K562 (cell line): ENCODE measurements around the gene CD84. TPM values are rescaled to one million over a fixed set of nuclear protein-coding genes. Genes with fewer than 3 reads are reported as not detected.
A peak's percentile ranks its signal among the peaks of the same experiment; 100 is the strongest.

Experiments
- BACH1 ChIP-seq: fragments of 200-800 bp; sonication (Bioruptor generic); IDR thresholded peaks from 2 replicates; pipeline ENCODE4 v1.6.1; 2016; ENCODE audit warnings: missing genetic modification characterization, missing compliant biosample characterization
- DACH1 ChIP-seq: fragments of 450-650 bp; IDR thresholded peaks from 2 replicates; pipeline ENCODE4 v1.6.1; 2018; ENCODE audit not compliant: partially characterized antibody
- GATA2 ChIP-seq: sonication (generic); formaldehyde crosslinking; IDR thresholded peaks from 2 replicates; pipeline ENCODE4 v1.4.0; 2020; ENCODE audit warnings: mild to moderate bottlenecking, missing genetic modification reagents
- L3MBTL2 ChIP-seq: fragments of 450-650 bp; IDR thresholded peaks from 2 replicates; pipeline ENCODE4 v1.6.1; 2016; ENCODE audit warnings: mild to moderate bottlenecking, moderate library complexity
- MAZ ChIP-seq, 2 experiments: fragments of 450-650 bp in 1 of 2; sonication (generic) in 1 of 2; formaldehyde crosslinking; IDR thresholded peaks in 1 of 2; conservative IDR thresholded peaks in 1 of 2; 2 replicates each; pipeline versions ENCODE4 v1.4.0 to v1.5.0; 2020; ENCODE audit warnings: mild to moderate bottlenecking in 1 of 2, missing genetic modification reagents in 1 of 2
- MECOM ChIP-seq: fragments of 250-450 bp; sonication (Bioruptor Pico); IDR thresholded peaks from 2 replicates; pipeline ENCODE4 v1.8.0; 2022; ENCODE audit warnings: inconsistent platforms
- MTA3 ChIP-seq: fragments of 450-650 bp; formaldehyde crosslinking; IDR thresholded peaks from 2 replicates; pipeline ENCODE4 v1.6.1; 2017; ENCODE audit warnings: mild to moderate bottlenecking, borderline replicate concordance
- PRPF4 ChIP-seq: fragments of 200-400 bp; formaldehyde crosslinking; IDR thresholded peaks from one replicate; pipeline ENCODE4 v1.6.1; 2017; ENCODE audit warnings: low read length, low read depth, mild to moderate bottlenecking; ENCODE audit not compliant: insufficient read depth, poor library complexity, severe bottlenecking
- PYGO2 ChIP-seq: fragments of 450-650 bp; IDR thresholded peaks from 2 replicates; pipeline ENCODE4 v1.6.1; 2016; ENCODE audit warnings: mild to moderate bottlenecking, missing genetic modification characterization, moderate library complexity, missing compliant biosample characterization
- RBM34 ChIP-seq: fragments of 200-400 bp; formaldehyde crosslinking; IDR thresholded peaks from 2 replicates; pipeline ENCODE4 v1.6.1; 2018; ENCODE audit warnings: low read length, borderline replicate concordance; ENCODE audit not compliant: insufficient read depth
- SIX5 ChIP-seq, 2 experiments: IDR thresholded peaks; 2 replicates each; pipeline ENCODE4 v1.6.1; 2011; ENCODE audit warnings: low read length in 2 of 2, borderline replicate concordance in 1 of 2, low read depth in 1 of 2, mild to moderate bottlenecking in 1 of 2, moderate library complexity in 1 of 2; ENCODE audit not compliant: insufficient read depth in 1 of 2
- SREBF2 ChIP-seq: sonication (generic); formaldehyde crosslinking; IDR thresholded peaks from 2 replicates; pipeline ENCODE4 v1.4.0; 2020; ENCODE audit warnings: mild to moderate bottlenecking, missing genetic modification reagents
- SRSF1 ChIP-seq: fragments of 200-400 bp; formaldehyde crosslinking; IDR thresholded peaks from 2 replicates; pipeline ENCODE4 v1.6.1; 2017; ENCODE audit warnings: mild to moderate bottlenecking, low read depth, low read length, moderate library complexity
- ZKSCAN3 ChIP-seq: fragments of 250-450 bp; sonication (Bioruptor Pico); IDR thresholded peaks from 2 replicates; pipeline ENCODE4 v1.4.0; 2020
- ZNF23 ChIP-seq: fragments of 250-450 bp; sonication (Bioruptor Pico); IDR thresholded peaks from 2 replicates; pipeline ENCODE4 v1.4.0; 2020; ENCODE audit warnings: mild to moderate bottlenecking
- ZNF253 ChIP-seq: fragments of 250-450 bp; sonication (Bioruptor Pico); conservative IDR thresholded peaks from 2 replicates; pipeline ENCODE4 v1.6.1; 2021; ENCODE audit warnings: mild to moderate bottlenecking
- ZNF354B ChIP-seq: fragments of 250-450 bp; sonication (Bioruptor Pico); IDR thresholded peaks from 2 replicates; pipeline ENCODE4 v1.4.0; 2020
- ZNF408 ChIP-seq: fragments of 250-450 bp; sonication (Bioruptor Pico); IDR thresholded peaks from 2 replicates; pipeline ENCODE4 v1.4.0; 2020; ENCODE audit warnings: low read depth, mild to moderate bottlenecking, moderate library complexity
- ZNF764 ChIP-seq: fragments of 250-450 bp; sonication (Bioruptor Pico); IDR thresholded peaks from 2 replicates; pipeline ENCODE4 v1.4.0; 2020; ENCODE audit warnings: low read depth, mild to moderate bottlenecking, moderate library complexity
- polyA plus RNA-seq, 8 experiments: library from polyadenylated mRNA; depleted of rRNA in 4 of 8; stranded (reverse) in 5 of 8; unstranded in 3 of 8; fragments of >200 nt; fragmentation: Nextera tagmentation in 2 of 8; fragmentation: Illumina TruSeq in 1 of 8; extraction: Ambion mirVana in 2 of 8; extraction: Trizol in 1 of 8; gene quantifications; 2 replicates each; pipeline versions ENCODE4 v1.2.1 to v1.2.3, GENCODE V29; 2011 to 2014; ENCODE audit warnings: inconsistent platforms in 1 of 8, missing spikeins in 1 of 8
- total RNA-seq, 7 experiments: library from RNA; depleted of rRNA in 6 of 7; stranded (reverse); fragments of >200 nt in 6 of 7; fragmentation: Illumina TruSeq in 2 of 7; extraction: Trizol in 2 of 7; gene quantifications; 2 replicates each; pipeline versions ENCODE4 v1.2.1 to v1.2.3, GENCODE V29; 2011 to 2021; ENCODE audit warnings: low replicate concordance in 1 of 7
- TF ChIP-seq, protein P1 (sequence below): fragments of 200-800 bp; sonication (Bioruptor generic); IDR thresholded peaks from 2 replicates; pipeline ENCODE4 v1.6.1; 2016; ENCODE audit warnings: missing genetic modification characterization, missing compliant biosample characterization
- TF ChIP-seq, protein P2 (sequence below): fragments of 150-350 bp; conservative IDR thresholded peaks from 2 replicates; pipeline ENCODE4 v1.6.1; 2014; ENCODE audit warnings: low read length

The CD84 gene
- total and polyA plus RNA-seq, 9 of the 15 experiments (the other 6 are each of a cell fraction or from before 2014, with no cell fraction given): 0.82 to 6.8 (median 2.0) TPM

DNA sequence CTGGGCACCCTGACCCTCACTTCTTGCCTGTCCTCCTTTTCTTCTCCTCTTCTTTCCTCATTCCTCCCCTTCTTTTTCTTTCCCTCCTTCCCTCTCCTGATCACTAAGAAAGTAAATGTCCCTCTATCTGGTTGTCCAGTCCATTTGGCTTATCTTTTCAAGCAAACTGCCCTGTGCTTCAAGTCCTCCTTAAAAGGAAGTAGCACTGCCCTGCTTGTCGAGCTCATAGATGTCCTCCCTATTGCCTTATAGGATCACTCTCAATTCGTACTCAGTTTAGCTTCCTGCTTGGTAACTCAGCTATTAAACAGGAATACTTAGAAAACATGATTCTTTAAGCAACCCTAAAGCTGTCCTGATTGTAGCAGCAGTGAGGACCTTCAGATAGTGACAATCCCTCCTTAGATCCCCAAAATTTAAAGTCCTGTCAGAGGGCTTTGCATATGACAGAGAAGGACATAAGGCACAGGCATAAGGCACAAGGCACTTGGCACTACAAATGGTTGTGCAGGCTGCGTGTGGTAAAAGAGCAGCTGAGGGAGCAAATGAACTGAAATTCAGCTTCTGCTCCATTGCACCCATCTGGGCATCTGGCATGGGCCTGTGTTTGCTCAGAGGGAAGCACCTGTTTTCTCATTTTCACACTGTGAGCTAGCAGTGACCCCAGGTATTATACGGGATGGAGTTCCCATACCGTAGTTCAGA, 30.2 kb downstream of the CD84 start (continued):
- TF ChIP-seq, protein P1, sequence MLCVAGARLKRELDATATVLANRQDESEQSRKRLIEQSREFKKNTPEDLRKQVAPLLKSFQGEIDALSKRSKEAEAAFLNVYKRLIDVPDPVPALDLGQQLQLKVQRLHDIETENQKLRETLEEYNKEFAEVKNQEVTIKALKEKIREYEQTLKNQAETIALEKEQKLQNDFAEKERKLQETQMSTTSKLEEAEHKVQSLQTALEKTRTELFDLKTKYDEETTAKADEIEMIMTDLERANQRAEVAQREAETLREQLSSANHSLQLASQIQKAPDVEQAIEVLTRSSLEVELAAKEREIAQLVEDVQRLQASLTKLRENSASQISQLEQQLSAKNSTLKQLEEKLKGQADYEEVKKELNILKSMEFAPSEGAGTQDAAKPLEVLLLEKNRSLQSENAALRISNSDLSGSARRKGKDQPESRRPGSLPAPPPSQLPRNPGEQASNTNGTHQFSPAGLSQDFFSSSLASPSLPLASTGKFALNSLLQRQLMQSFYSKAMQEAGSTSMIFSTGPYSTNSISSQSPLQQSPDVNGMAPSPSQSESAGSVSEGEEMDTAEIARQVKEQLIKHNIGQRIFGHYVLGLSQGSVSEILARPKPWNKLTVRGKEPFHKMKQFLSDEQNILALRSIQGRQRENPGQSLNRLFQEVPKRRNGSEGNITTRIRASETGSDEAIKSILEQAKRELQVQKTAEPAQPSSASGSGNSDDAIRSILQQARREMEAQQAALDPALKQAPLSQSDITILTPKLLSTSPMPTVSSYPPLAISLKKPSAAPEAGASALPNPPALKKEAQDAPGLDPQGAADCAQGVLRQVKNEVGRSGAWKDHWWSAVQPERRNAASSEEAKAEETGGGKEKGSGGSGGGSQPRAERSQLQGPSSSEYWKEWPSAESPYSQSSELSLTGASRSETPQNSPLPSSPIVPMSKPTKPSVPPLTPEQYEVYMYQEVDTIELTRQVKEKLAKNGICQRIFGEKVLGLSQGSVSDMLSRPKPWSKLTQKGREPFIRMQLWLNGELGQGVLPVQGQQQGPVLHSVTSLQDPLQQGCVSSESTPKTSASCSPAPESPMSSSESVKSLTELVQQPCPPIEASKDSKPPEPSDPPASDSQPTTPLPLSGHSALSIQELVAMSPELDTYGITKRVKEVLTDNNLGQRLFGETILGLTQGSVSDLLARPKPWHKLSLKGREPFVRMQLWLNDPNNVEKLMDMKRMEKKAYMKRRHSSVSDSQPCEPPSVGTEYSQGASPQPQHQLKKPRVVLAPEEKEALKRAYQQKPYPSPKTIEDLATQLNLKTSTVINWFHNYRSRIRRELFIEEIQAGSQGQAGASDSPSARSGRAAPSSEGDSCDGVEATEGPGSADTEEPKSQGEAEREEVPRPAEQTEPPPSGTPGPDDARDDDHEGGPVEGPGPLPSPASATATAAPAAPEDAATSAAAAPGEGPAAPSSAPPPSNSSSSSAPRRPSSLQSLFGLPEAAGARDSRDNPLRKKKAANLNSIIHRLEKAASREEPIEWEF (CRISPR knock-in tag): peak; percentile 61; the same call in 1 of the 2 replicates
- TF ChIP-seq ZNF23 (CRISPR knock-in tag) (no peak), PRPF4 (no peak), ZNF354B (CRISPR knock-in tag) (no peak), MECOM (no peak), SRSF1 (no peak), SREBF2 (CRISPR knock-in tag) (no peak), MAZ (CRISPR knock-in tag; conservative IDR thresholded peaks at IDR 0.05 in 1 of 2, IDR thresholded peaks at IDR 0.05 in 1 of 2) (peak in 1 of 2 experiments; percentile 74; a peak in 2 of 4 replicates), RBM34 (no peak), GATA2 (CRISPR knock-in tag) (peak; percentile 54; the same call in 1 of the 2 replicates), BACH1 (peak; percentile 80; the same call in 1 of the 2 replicates), L3MBTL2 (peak; percentile 83), SIX5 (IDR thresholded peaks at IDR 0.05; ENCODE audit: borderline replicate concordance in 1 of 2, insufficient read depth in 1 of 2, low read depth in 1 of 2, low read length in 2 of 2) (no peak), ZKSCAN3 (CRISPR knock-in tag) (no peak), DACH1 (no peak), ZNF408 (no peak), ZNF764 (CRISPR knock-in tag) (no peak), PYGO2 (tag) (0 out of 2 replicates have a peak, but pooled peaks have one; percentile 71), MTA3 (peak; percentile 68; the same call in 1 of the 2 replicates), ZNF253 (CRISPR knock-in tag) (no peak)
- TF ChIP-seq, protein P2, sequence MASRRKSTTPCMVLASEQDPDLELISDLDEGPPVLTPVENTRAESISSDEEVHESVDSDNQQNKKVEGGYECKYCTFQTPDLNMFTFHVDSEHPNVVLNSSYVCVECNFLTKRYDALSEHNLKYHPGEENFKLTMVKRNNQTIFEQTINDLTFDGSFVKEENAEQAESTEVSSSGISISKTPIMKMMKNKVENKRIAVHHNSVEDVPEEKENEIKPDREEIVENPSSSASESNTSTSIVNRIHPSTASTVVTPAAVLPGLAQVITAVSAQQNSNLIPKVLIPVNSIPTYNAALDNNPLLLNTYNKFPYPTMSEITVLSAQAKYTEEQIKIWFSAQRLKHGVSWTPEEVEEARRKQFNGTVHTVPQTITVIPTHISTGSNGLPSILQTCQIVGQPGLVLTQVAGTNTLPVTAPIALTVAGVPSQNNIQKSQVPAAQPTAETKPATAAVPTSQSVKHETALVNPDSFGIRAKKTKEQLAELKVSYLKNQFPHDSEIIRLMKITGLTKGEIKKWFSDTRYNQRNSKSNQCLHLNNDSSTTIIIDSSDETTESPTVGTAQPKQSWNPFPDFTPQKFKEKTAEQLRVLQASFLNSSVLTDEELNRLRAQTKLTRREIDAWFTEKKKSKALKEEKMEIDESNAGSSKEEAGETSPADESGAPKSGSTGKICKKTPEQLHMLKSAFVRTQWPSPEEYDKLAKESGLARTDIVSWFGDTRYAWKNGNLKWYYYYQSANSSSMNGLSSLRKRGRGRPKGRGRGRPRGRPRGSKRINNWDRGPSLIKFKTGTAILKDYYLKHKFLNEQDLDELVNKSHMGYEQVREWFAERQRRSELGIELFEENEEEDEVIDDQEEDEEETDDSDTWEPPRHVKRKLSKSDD: no peak
